HG02678 (cell line): ENCODE data around the gene WASHC1.
"Not testable (repeated sequence)": the region's sequence is repeated elsewhere in the genome, so short reads cannot be mapped to it uniquely, and the experiment has no call there.

ENCODE experiments used
- ATAC-seq: cut with Tn5 transposase; IDR thresholded peaks from one replicate; pipeline ENCODE4 v1.9.1; 2021; ENCODE audit warnings: mild to moderate bottlenecking, moderate library complexity; ENCODE audit not compliant: unreplicated experiment

Gene WASHC1

GRCh38 chr9:16875-17274, 12.4 kb downstream of the WASHC1 start:
- not testable (repeated sequence) for ATAC-seq

DNA sequence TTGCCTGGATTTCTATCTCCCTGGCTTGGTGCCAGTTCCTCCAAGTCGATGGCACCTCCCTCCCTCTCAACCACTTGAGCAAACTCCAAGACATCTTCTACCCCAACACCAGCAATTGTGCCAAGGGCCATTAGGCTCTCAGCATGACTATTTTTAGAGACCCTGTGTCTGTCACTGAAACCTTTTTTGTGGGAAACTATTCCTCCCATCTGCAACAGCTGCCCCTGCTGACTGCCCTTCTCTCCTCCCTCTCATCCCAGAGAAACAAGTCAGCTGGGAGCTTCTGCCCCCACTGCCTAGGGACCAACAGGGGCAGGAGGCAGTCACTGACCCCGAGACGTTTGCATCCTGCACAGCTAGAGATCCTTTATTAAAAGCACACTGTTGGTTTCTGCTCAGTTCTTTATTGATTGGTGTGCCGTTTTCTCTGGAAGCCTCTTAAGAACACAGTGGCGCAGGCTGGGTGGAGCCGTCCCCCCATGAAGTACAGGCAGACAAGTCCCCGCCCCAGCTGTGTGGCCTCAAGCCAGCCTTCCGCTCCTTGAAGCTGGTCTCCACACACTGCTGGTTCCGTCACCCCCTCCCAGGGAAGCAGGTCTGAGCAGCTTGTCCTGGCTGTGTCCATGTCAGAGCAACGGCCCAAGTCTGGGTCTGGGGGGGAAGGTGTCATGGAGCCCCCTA, 15.0 kb downstream of the WASHC1 start:
- not testable (repeated sequence) for ATAC-seq

DNA sequence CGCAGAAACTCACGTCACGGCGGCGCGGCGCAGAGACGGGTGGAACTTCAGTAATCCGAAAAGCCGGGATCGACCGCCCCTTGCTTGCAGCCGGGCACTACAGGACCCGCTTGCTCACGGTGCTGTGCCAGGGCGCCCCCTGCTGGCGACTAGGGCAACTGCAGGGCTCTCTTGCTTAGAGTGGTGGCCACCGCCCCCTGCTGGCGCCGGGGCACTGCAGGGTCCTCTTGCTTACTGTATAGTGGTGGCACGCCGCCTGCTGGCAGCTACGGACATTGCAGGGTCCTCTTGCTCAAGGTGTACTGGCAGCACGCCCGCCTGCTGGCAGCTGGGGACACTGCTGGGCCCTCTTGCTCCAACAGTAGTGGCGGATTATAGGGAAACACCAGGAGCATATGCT, 18.1 kb downstream of the WASHC1 start:
- ATAC-seq, result not testable (repeated sequence)

GRCh38 chr9:10653-11053, 18.6 kb downstream of the WASHC1 start:
- not testable (repeated sequence) for ATAC-seq

DNA sequence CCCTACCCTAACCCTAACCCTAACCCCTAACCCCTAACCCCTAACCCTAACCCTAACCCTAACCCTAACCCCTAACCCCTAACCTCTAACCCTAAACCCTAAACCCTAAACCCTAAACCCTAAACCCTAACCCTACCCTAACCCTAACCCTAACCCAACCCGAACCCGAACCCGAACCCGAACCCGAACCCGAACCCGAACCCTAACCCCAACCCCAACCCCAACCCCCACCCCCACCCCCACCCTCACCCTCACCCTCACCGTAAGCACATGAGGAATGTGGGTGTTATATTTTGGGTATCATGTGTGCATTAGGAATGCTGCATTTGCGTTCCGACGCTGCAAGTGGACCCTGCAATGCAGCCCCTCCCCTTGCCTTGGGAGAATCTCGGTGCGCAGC, 19.0 kb downstream of the WASHC1 start:
- ATAC-seq, result not testable (repeated sequence)
